Measurements from ENCODE around the gene LRRC28. TPM values are rescaled to one million over a fixed set of nuclear protein-coding genes. Genes with fewer than 3 reads are reported as not detected.
A peak's percentile ranks its signal among the peaks of the same experiment; 100 is the strongest.

The LRRC28 gene
- polyA plus RNA-seq, 1 donor = 18.7 TPM

DNA sequence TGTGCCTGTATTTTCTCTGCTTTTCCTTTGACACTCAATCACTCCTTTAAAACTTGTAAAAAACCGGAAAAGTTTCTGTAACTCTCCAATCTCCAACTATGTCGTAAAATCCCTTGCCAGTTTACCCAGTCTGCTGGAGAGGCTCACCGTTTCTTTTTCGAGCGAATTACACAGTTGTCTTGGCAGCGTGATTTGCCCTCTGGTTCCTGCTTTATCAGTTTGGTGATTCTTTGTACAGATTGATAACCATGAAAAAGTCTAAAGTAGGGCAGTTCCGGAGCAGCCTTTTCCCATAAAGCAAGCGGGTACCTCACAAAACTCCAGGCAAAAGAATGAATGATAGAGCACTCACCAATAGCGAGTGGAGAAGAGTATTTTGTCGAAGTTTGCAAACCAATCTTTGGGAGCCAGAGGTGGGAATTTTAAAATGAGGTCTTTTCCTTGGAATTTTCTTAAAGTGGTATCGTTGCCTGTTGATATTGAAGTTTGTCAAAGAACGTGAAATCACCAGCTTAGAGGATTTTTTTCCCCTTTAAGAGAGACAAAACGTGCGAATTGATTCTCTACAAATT is 1.9 kb upstream of the LRRC28 start, which contains the start of gene TTC23:
TSS of gene TTC23 (minus strand) at position 312 of the 572 bp plus-strand sequence. CDS start 20,869 bp downstream, outside the sequence.
- DNase-seq (ENCODE audit: low read depth) = peak; percentile 91

DNA sequence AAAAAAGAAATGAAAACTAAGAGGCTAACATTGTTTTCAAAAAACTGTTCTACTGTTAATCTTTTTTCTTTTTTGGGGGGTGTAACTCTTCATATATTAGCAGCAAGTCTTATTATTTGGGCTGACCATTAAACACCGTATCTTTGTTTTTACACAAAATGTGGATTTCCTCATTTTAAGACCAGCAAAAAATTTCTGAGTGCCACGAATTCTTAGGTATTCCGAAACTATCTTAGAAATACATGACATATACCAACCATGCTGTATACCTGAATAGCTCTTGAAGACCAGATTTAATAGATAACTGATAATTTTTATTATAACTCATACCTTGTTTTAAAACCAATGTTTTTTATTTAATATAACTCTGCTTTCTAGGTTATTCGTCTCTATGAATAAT is 1.3 kb upstream of the LRRC28 start:
- DNase-seq (ENCODE audit: low read depth) = no peak

DNA sequence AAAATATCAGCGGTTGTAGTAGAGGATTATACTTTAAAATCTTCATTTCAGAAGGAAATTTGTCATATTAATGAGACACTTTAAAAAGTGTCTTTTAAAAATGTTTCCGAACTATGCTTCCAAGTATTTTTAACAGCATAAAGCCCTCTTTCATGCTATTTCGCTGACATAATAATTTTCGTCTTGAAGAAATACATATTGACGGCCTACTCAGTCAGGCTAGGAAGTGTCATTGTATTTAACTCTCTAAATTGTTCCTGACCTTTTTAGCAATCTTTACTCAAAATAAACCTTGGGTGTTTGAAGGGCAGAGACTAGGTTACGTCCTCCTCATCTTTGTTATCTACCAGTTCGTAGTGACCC is 806 bp upstream of the LRRC28 start:
- DNase-seq (ENCODE audit: low read depth) = no peak

DNA sequence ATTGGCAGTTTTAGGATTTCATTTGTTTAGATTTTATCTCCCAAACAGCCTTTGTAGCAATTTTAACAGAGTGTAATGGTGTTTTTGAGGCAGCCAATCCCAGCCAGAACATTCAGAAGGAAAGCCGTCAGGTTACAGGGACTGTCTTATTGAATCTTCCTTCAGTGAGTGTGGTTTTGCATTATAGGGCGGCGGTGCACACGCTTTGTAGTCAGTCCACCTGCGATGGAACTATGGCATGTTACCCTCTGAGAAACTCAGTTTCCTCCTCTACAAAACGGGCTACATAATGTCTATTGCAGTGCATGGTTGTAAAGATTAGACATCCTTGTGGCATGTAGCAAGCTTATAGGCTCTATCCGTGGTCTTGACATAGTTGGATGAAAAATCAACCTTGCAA is 1.0 kb downstream of the LRRC28 start:
- no peak for DNase-seq (ENCODE audit: low read depth)

DNA sequence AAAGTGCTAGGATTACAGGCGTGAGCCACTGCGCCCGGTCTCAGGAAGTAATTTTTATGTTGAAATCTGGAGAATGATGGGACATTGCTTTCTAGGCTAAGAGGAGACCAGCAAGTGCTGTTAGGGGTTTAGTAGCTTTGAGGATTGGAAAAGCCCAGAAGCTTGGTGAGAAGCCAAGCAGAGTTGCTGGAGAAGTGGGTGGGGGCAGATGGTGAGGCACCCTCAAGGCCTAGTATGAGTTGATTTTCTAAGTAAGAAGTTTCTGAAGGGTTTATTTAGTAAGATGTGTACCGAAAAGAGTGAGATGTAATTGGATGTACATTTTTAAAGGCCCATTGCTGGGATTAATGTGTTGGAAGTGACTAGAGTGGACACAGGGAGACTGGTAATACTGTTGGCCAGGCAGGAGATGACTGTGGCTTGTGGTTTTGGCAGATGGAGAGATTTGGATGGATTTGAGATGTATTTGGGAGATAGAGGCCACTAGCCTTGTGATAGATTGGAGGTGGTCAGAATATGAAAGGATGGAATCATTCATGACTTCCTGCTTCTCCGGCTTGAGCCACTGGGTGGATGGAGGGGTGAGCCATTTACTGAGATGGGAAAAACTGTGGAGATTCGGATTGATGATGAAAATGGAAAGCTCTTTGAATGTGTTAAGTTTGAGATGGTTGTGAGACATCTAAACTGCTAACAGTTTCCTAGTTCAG is 2.3 kb downstream of the LRRC28 start:
- no peak for DNase-seq (ENCODE audit: low read depth)

DNA sequence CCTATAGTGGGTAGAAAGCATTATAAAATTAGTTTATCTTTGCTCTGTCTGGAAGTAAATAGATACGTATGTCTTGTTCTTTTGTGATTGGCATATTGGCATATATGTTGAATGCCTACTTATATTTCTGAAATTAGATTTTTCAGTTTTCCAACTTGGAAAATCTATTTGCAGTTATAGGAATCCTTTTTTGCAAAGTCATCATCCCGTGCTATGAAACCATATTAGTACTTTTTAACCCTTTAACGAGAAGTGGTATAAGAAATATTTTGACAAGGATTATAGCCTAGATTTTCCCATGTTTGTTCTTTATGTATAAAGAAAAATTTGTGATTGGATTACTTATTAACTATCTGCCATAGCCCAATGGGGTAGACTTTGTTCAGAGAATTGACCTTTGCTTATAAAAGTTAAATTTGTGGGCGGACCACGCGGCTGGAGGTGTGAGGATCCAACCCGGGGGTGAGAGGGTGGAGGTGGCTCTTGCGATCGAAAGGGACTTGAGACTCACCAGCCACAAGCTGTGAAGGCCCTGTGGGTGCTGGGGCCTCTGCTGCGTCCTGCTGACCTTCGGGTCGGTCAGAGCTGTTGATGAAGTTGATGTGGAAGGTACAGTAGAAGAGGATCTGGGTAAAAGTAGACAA is 5.9 kb downstream of the LRRC28 start:
- DNase-seq (ENCODE audit: low read depth) = no peak

DNA sequence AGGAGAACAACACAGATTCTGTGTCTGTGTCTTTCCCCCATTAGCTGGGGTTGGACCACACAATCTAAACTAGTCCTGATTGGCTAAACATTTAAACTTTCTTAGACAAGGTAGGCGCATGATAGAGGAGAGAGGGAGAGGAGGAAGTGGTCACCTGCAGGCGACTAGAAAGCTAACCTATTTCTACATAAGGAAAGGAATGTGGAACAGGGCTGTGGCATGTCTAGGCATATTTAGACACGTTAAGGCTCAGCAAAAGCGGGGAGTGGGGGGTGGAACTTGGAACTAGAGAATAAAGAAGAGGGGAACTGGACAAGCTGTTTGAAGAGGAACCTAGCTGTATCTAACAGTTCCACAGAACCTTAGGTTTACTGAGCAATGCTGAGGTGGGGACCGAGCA is 12.8 kb downstream of the LRRC28 start:
- DNase-seq (ENCODE audit: low read depth) = no peak

DNA sequence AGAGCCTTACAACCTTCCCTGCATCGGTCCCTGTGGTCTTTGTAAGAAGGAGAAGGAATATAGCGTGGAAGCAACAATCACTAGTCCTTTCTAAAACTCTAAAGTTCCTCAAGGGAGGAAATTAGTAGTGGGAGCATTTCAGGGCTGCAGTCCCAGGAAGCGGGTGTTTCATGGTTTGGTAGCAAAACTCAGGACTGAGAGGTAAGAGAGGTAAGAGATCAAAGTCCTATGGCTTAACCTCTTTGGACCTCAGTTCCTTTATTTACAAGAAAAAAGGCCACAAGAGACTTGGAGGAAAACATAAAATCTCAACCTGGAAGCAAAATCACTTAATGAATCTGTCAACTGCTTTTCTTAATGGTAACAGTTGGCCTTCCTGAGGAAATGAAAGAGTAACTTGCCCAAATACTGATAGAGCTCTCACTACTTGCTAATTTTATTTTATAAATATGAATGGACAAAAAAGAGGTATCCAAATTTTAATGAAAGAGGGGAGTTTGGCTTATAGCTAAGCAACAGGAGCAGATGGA is 14.3 kb downstream of the LRRC28 start:
- no peak for DNase-seq (ENCODE audit: low read depth)

DNA sequence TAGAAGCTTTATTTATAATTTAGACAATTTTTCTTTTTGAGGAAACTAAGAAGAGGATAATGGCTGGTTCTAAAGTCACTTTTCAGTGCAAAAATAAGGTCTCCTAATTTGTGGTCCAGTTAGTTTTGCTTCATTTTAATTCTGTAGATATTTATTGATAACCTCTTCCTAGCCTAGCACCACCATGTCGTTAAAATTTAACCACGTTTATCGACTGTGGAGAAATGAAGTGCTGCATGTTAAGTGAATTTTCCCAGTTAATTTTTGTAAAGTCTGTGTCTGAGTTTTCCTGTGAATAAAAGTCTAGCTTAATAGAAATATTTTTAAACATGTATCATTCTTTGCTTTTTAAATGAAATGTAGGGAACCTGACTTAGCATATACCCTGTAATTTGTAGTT is 16.7 kb downstream of the LRRC28 start:
- DNase-seq (ENCODE audit: low read depth) = no peak

DNA sequence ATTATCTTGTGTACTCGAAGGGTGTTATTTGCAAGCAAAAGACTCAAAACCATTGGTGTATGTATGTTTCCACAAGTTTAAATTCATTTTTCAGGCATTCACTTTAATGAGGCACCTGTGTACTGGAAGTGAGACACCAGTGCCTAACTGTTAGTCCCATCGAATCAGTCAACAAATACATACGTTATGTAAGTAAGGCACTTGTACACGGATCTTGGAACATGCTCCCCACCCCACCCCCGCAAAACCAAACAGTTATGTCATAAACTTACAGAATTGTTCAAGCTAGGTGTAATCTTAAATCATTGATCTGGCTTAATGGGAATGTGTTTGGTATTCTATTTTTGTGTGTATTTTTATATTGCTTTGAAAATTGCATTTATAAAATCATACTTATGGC is 17.1 kb downstream of the LRRC28 start:
- no peak for DNase-seq (ENCODE audit: low read depth)

DNA sequence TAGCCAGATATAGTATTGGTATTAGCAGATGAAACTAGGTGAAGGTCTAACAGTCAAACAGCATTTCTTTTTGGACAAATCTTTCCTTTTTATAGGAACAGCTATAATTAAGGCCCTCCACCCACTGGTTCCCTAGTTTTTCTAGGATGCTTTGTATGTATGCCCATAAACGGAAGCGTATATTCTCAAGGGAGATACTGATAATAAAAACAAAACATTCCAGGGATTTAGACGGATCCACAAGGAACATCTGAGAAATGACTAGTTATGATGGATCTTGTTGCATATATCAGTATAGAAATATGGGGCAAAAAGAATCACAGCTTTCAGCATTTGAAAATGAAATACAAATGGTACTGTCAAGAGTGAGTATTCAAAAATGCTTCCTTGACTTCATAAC is 22.5 kb downstream of the LRRC28 start:
- DNase-seq (ENCODE audit: low read depth) = no peak

DNA sequence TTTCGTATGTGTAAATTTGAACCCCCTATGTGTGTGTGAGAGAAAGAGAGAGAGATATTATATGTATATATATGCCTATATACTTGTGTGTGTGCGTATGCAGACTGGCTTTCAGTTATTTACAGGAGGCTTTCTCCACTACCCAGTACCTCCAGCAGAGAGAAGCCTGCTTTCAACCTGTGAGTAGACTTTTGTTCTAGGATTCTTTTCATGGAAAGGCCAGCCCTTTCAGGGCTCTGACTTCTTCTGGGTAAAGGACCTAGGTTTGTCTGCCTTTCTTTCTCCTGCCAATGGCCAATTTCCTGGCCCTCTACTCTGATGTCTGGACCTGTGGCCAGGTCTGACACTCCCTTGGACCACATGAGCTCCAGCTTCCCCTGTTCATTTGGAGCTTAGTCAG is 23.8 kb downstream of the LRRC28 start:
- no peak for DNase-seq (ENCODE audit: low read depth)

DNA sequence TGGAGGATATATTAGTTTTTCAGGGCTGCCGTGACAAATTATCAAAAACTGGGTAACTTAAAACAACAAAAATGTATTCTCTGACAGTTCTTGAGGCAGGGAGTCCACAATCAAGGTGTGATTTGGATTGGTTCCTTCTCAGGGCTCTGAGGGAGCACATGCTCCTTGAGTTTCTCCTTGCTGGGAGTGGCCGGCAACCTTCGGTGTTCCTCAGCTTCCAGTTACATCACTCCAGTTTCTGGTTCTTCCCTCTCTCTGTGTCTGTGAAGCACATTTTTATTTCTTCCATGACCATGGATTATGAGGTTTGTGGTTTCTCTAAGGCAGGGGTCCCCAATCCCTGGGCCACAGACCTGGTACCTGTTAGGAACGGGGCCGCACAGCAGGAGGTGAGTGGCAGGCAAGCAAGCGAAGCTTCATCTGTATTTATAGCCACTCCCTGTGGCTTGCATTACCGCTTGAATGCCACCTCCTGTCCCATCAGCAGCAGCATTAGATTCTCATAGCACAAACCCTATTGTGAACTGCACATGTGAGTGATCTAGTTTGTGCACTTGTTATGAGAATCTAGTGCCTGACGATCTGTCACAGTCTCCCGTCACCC is 24.3 kb downstream of the LRRC28 start:
- no peak for DNase-seq (ENCODE audit: low read depth)

DNA sequence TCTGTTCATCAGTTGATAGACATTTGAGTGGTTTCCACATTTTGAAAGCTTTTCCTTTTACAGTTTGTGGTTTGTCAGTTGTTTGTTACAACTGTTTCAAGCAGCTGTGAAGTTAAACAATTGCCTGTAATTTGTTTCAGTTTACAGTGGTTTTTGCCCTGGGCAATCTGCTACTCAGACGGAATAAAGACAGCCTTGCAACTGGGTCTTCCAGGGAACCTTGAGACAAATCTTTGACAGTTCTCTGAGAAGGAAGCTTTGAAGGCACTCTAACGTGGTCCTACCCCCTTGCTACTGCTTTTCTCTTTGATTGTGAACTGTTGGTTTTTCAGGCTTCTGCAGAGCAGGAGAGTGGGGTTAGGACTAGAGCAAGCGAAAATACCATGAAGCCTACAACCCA is 28.0 kb downstream of the LRRC28 start:
- DNase-seq (ENCODE audit: low read depth) = no peak

DNA sequence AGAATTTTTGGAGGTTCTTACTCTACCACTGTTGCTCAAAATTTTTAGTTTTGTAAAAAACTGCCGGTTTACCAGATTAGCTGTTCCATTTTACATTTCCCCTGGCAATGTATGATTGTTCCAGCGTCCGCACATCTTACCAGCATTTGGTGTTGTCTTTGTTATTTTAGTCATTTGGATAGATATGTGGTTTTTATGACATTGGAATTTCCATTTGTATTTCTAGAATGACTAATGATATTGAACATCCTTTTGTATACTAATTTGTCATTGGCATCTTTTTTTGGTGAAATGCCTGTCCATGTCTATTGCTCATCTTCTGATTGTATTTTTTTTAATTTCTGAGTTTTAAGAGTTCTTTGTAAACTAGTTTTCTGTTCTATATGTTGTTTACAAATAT is 28.5 kb downstream of the LRRC28 start:
- no peak for DNase-seq (ENCODE audit: low read depth)

DNA sequence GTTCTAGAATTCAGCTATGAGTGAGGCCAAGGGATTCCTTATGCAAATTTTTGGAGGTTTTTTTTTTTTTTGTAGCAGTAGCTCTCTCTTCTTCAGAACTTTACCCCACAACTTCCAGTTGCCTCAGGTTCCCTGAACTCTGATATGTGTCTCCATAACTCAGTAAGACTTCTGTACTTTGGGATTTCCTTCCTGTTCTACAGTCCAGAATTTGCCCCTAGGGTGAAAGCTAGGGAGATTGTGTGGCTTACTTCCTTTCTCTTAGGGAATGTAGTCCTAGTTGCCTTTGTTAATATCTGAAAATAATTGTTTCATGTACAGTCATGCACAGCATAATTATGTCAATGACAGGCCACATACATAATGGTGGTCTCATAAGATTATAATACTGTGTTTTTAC is 30.8 kb downstream of the LRRC28 start:
- no peak for DNase-seq (ENCODE audit: low read depth)

DNA sequence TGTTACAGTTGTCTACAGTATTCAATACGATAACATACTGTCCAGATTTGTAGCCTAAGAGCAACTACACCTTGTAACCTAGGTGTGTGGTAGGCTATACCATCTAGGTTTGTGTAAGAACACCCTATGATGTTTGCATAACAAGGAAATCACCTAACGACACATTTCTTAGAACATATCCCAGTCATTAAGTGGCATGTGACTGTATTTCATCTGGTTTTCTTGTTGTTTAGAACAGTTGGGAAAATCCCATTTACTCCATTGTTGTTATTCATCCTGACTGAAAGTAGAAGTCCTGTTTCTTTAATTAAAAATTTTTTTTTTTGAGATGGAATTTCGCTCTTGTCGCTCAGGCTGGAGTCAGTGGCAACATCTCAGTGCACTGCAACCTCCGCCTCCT is 31.3 kb downstream of the LRRC28 start:
- DNase-seq (ENCODE audit: low read depth) = no peak

DNA sequence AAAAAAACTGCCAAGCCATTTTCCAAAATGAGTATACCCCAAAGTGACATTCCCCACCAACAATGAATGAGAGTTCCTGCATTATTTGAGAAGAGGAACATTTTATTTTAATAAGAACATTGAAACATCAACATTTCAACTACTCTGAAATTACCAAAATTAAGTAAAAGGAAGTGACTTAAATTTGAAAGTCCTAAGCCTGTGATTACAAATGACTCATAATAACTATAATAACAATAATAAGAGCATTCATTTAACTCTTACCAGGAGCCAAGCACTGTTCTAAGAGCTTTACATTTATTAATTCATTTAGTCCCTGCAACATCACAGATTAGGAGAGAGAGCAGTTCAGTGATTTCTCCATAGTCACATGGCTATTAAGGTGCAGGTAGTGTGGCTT is 32.4 kb downstream of the LRRC28 start:
- no peak for DNase-seq (ENCODE audit: low read depth)

DNA sequence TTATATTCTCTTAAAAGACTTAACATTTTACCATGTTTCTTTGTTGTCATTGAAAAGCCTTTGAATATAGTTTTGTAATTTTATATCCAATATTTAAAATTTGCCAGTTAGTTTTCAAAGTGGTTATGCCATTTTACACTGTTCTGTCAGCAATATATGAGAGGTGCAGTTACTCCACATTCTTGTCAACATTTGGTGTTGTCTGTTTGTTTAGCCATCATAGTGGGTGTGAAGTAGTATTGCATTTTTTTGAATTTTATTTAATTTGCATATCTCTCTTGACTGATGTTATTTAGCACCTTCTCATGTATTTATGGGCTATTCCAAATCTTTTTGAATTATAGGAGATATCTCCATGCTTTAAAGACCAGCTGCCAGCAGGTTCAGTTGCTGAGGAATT is 40.4 kb downstream of the LRRC28 start:
- no peak for DNase-seq (ENCODE audit: low read depth)

DNA sequence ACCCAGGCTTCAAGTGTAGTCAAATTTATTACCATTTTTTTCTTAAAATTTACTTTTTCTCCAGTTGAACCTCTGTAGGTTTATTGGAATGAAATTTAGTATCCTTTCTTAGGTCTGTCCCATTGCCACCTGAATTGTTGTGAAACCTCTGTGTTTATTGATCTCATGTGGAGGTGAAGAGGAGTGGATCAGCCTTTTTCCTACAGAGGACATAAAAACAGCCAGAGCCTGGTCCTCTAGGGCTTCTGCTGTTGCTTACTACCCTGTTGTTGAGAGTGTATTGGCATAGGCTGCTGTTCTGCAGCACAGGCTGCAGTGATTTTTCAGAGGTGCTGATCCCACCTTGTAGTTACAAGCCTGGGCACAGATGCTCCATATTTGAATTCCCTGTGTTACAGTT is 44.6 kb downstream of the LRRC28 start:
- no peak for DNase-seq (ENCODE audit: low read depth)

DNA sequence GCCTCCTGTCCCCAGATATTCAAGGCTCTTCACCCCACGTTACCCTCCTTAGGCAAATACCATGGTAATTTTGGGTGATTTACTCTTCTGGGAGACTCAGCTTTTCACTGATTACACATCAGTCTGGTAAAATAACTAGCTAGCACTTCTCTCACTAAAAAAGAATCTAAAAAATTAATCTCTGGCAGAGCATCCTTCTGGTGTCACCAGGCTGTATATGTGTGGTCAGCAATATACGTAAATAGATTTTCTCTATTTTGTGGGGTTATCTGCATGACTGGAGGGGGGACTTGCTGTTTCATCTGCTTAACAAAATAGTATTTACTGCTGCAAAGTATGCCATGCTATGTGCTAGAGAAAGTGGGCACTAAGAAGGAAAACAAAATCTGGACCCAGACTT is 45.1 kb downstream of the LRRC28 start:
- no peak for DNase-seq (ENCODE audit: low read depth)

DNA sequence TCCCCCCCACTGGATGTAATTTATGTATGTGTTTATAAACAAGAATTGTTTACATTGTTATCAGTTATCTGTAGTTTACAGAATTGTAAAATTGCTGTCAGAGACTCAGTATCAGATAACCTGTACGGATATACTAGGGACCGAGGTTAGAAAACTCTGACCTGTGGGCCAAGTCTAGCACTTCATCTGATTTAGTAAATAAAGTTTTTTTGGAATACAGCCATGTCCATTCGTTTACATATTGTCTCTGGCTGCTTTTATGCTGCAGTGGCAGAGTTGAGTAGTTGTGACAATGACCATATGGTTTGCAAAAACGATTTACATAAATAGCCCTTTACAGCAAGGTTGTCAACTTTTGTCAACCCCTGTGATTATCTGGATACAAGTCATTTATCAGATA is 52.6 kb downstream of the LRRC28 start:
- no peak for DNase-seq (ENCODE audit: low read depth)

Data from forelimb muscle (tissue), 1 donor.